ENCODE measurements around the gene CMTM4. TPM values are rescaled to one million over a fixed set of nuclear protein-coding genes. Genes with fewer than 3 reads are reported as not detected.

The CMTM4 gene
- total RNA-seq, 4 donors from 2014 or later, result 13.7 to 24.0 (median 15.8) TPM

DNA sequence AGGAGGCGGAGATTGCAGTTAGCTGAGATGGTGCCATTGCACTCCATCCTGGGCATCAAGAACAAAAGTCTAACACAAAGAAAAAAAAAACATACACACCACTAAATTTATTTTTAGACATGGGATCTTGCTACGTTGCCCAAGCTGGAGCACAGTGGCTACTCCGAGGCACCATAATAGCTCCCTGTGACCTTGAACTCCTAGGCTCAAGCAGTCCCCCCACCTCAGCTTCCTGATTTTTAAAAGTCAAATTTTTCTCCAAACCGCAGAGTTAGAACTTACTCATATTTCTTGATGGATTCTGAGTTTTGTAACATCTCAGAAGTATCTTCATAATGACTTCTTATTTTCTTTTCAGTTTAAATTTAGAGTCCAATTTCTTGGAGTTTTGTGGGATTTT is 3.4 kb downstream of the CMTM4 start:
- TF ChIP-seq, protein P1, sequence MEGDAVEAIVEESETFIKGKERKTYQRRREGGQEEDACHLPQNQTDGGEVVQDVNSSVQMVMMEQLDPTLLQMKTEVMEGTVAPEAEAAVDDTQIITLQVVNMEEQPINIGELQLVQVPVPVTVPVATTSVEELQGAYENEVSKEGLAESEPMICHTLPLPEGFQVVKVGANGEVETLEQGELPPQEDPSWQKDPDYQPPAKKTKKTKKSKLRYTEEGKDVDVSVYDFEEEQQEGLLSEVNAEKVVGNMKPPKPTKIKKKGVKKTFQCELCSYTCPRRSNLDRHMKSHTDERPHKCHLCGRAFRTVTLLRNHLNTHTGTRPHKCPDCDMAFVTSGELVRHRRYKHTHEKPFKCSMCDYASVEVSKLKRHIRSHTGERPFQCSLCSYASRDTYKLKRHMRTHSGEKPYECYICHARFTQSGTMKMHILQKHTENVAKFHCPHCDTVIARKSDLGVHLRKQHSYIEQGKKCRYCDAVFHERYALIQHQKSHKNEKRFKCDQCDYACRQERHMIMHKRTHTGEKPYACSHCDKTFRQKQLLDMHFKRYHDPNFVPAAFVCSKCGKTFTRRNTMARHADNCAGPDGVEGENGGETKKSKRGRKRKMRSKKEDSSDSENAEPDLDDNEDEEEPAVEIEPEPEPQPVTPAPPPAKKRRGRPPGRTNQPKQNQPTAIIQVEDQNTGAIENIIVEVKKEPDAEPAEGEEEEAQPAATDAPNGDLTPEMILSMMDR (IDR thresholded peaks at IDR 0.05), result no peak
- TF ChIP-seq POLR2A (IDR thresholded peaks at IDR 0.05), result no peak
- no peaks in the 10 kb centered on the region for H3K9me3 ChIP-seq
- no peaks in the 10 kb centered on the region for H3K27me3 ChIP-seq
- intact Hi-C loops (cut with DNase I), result no loop called here
- no peak overlapping the region for H3K27ac ChIP-seq
- H3K4me1 ChIP-seq, result peaks cover 12 to 64% (median 15%) of the 10 kb centered on the region in 3 donors
- DNase-seq, result no peak
- H3K36me3 ChIP-seq, result no peaks in the 10 kb centered on the region
- WGBS, 2 donors, result 90 to 91% methylated on average over 4 of the region's 4 CpGs
- H3K4me3 ChIP-seq, result no peak overlapping the region

DNA sequence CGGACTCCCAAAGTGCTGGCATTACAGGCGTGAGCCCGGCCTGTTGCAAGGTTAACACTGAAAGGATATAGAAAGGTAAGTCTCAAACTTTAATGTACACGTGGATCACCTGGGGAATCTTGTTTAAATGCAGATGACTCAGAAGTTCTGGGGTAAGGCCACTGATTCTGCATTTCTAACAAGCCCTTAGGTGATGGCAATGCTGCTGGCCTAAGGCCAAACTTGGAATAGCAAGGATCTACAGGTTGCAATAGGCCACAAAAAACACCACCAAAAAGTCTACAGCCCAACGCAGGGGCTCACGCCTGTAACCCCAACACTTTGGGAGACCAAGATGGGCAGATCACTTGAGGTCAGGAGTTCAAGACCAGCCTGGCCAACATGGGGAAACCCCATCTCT is 4.2 kb downstream of the CMTM4 start:
- Histone ChIP-seq H3K9me3 (no peaks in the 10 kb centered on the region), H3K27me3 (no peaks in the 10 kb centered on the region), H3K27ac (no peak overlapping the region), H3K36me3 (no peaks in the 10 kb centered on the region), H3K4me1 (peaks cover 12 to 60% (median 14%) of the 10 kb centered on the region in 3 donors), H3K4me3 (no peak overlapping the region)
- WGBS, 2 donors, result 35 to 68% methylated on average over 6 of the region's 6 CpGs
- TF ChIP-seq, protein P1 (IDR thresholded peaks at IDR 0.05), result no peak
- TF ChIP-seq POLR2A (IDR thresholded peaks at IDR 0.05), result no peak
- intact Hi-C loops (cut with DNase I), result no loop called here
- DNase-seq, result no peak

DNA sequence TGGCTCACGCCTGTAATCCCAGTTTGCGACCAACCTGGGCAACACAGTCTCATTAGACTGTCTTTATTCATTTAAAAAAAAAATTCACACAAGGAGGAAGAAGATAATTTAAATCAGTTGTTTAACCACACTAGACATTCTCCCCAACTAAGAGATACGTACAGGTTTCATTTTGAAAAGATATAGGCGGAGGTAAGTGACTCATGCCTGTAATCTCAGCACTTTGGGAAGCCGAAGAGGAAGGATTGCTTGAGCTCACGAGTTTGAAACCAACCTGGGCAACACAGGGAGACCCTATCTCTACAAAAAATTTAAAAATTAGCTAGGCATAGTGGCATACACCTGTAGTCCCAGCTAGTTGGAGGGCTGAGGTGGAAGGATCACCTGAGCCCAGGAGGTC is 5.3 kb downstream of the CMTM4 start:
- peaks cover 12 to 55% (median 12%) of the 10 kb centered on the region in 3 donors for H3K4me1 ChIP-seq
- intact Hi-C loops (cut with DNase I), result no loop called here
- DNase-seq, result no peak

DNA sequence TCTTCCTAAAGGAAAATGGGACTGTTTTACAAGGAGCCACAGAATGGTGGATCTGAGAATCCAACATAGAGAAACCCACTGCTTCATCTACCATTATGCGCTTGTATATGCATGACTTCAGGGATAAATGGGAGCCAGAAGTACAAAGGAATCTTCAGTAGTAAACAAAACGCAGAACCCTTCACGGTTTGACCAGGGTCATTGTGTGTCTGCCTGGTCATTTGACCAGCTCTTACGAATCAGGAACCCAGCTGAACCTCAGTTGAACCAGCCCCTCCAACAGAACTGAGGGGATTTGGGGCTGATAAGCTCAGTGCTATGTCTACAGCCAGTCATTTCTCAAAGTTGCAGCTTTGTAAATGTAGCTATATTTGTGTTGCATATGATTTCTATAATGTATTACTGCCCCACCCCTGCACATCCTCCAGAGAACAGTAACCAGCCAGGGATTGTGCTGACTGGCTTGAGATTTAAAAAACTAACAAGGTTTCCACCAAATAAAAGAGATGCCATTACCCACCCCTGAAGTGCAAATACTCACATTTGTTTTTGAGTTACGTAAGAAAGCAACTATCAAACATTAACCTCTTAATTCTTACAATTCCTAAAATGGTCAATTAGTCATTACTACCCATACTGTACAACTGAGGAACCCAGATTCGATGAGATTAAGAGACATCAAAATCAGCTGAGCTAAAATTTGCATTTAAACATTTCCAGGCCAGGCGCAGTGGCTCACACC is 6.3 kb downstream of the CMTM4 start:
- no peak for TF ChIP-seq POLR2A (IDR thresholded peaks at IDR 0.05)
- TF ChIP-seq, protein P1 (IDR thresholded peaks at IDR 0.05), result no peak
- H3K4me1 ChIP-seq, result peaks cover 3 to 45% (median 5%) of the 10 kb centered on the region in 3 donors
- H3K9me3 ChIP-seq, result no peaks in the 10 kb centered on the region
- no peak for DNase-seq
- WGBS, 2 donors, result 76 to 79% methylated on average over 7 of the region's 7 CpGs
- no peaks in the 10 kb centered on the region for H3K27me3 ChIP-seq
- H3K36me3 ChIP-seq, result no peaks in the 10 kb centered on the region
- no peak overlapping the region for H3K27ac ChIP-seq
- intact Hi-C loops (cut with DNase I), result no loop called here
- no peak overlapping the region for H3K4me3 ChIP-seq

More for the DNA sequence above, 5.3 kb downstream of the CMTM4 start:
- no peaks in the 10 kb centered on the region for H3K27me3 ChIP-seq
- WGBS, 2 donors, result 58 to 65% methylated on average over 6 of the region's 6 CpGs
- no peak overlapping the region for H3K27ac ChIP-seq
- H3K36me3 ChIP-seq, result no peaks in the 10 kb centered on the region
- no peaks in the 10 kb centered on the region for H3K9me3 ChIP-seq
- no peak overlapping the region for H3K4me3 ChIP-seq
- TF ChIP-seq, protein P1 (IDR thresholded peaks at IDR 0.05), result no peak

DNA sequence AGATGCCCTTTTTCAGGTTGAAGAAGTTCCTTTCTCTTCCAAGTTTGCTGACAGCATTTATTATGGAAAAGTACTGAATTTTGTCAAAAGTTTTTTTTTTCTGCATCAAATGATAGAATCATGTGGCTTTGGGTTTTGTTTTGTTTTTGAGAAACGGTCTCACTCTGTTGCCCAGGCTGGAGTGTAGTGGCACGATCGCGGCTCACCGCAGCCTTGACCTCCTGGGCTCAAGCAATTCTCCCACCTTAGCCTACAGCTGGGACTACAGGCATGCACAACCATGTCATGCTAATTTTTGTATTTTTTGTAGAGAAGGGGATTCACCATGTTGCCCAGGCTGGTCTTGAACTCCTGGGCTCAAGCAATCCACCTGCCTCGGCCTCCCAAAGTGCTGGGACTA is 7.3 kb downstream of the CMTM4 start:
- Histone ChIP-seq H3K27me3 (no peaks in the 10 kb centered on the region), H3K4me1 (peaks cover 0 to 35% (median 0%) of the 10 kb centered on the region in 3 donors), H3K27ac (no peak overlapping the region), H3K9me3 (no peaks in the 10 kb centered on the region), H3K4me3 (no peak overlapping the region), H3K36me3 (no peaks in the 10 kb centered on the region)
- DNase-seq, result no peak
- intact Hi-C loops (cut with DNase I), result no loop called here
- no peak for TF ChIP-seq POLR2A (IDR thresholded peaks at IDR 0.05)
- TF ChIP-seq, protein P1 (IDR thresholded peaks at IDR 0.05), result no peak
- WGBS, 2 donors, result 90 to 91% methylated on average over 6 of the region's 6 CpGs

Measured in esophagus squamous epithelium (tissue), 5 donors.